ENCODE data around the gene RPTOR.

- TF ChIP-seq CTCF (optimal IDR thresholded peaks at IDR 0.05 in 1 of 3, IDR thresholded peaks at IDR 0.05 in 1 of 3, conservative IDR thresholded peaks at IDR 0.05 in 1 of 3; ENCODE audit: extremely low read depth in 1 of 3, insufficient read depth in 2 of 3, low read length in 3 of 3) (no peak), EZH2 (IDR thresholded peaks at IDR 0.05; ENCODE audit: low read length) (no peak)
Measured at GRCh38 chr17:80871341-80871740, 326.7 kb downstream of the RPTOR start.

Data from keratinocyte (primary cell).